Stimulated activated CD4-positive, alpha-beta T cell treated with anti-CD3 and anti-CD28 coated beads, Interleukin-1b, Interleukin-23, amount 100 ng/mL, for 24 hours (primary cell): ENCODE data around the gene SCART1.
"Not testable (repeated sequence)": the region's sequence is repeated elsewhere in the genome, so short reads cannot be mapped to it uniquely, and the experiment has no call there.

Experiments
- DNase-seq, 4 experiments: peaks; one replicate each; pipeline ENCODE4 v3.0.0-alpha.2; 2020; ENCODE audit warnings: low read depth in 4 of 4, low spot score in 1 of 4

The SCART1 gene

GRCh38 chr10:133453516-133454203 lies at the start of gene SCART1:
Gene SCART1 (plus strand): TSS chr10:133453945. CDS start chr10:133453998, 53 bp downstream.
- DNase-seq: no peak

- no peak for DNase-seq
Observed at GRCh38 chr10:133405272-133405671, 48.5 kb upstream of the SCART1 start.

GRCh38 chr10:133405844-133406527 lies 47.8 kb upstream of the SCART1 start:
- DNase-seq: no peak

- DNase-seq: no peak
Observed at GRCh38 chr10:133411523-133412380, 42.0 kb upstream of the SCART1 start.

- no peak for DNase-seq
Observed at GRCh38 chr10:133412381-133412711, 41.4 kb upstream of the SCART1 start.

DNA sequence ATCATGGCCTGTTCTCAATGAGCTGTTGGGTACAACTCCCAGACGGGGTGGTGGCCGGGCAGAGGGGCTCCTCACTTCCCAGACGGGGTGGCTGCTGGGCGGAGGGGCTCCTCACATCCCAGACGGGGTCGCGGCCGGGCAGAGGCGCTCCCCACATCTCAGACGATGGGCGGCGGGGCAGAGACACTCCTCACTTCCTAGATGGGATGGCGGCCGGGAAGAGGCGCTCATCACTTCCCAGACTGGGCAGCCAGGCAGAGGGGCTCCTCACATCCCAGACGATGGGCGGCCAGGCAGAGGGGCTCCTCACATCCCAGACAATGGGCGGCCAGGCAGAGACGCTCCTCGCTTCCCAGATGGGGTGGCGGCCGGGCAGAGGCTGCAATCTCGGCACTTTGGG lies 39.3 kb upstream of the SCART1 start:
- not testable (repeated sequence) for DNase-seq

DNA sequence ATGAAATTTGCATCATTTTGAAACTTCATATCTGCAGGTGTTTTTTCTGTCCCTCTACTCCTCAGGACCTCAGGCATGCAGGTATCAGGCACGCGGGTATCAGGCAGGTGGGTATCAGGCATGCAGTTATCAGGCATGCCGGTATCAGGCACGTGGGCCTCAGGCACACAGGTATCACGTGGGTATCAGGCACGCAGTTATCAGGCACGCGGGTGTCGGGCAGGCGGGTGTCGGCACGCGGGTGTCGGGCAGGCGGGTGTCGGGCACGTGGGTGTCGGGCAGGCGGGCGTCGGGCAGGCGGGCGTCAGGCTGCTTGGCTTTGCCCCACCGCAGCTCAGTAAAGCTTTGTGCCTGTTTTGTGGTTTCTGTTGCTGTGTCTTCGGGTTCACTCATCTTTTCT lies 38.0 kb upstream of the SCART1 start:
- DNase-seq: no peak

DNA sequence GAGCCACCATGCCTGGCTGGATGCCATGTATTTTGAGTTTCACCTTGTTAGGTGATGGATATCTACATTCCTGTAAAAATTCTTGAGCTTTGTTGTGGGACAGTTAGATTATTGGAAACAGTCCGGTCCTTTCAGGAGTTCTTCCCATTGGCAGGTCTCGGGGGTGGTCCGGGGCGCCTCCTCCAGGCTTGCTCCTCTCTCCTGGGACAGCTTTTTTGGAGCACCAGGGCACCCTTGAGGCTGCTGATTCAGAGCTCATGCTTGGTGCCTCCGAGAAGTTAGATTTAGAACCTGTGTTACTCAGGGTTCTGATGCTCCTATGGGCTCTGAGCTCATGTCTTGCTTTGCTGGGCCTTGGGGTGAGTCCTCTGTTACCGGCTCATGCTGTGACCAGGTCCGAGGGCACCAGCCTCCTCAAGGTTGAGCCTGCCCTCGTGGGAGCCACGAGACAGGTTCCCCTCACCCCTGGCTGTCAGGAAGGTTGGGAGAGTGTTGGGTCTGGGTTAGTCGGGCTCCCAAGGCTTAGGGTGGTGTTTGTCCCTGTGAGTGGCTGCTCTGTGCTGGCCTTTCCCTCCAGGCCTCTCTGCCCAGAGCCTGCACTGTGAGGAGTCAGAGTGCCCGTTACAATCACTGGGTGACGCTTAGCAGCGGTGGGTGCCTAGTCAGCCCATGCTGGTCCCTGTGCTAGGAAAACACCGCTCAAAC lies 35.3 kb upstream of the SCART1 start:
- DNase-seq: no peak

DNA sequence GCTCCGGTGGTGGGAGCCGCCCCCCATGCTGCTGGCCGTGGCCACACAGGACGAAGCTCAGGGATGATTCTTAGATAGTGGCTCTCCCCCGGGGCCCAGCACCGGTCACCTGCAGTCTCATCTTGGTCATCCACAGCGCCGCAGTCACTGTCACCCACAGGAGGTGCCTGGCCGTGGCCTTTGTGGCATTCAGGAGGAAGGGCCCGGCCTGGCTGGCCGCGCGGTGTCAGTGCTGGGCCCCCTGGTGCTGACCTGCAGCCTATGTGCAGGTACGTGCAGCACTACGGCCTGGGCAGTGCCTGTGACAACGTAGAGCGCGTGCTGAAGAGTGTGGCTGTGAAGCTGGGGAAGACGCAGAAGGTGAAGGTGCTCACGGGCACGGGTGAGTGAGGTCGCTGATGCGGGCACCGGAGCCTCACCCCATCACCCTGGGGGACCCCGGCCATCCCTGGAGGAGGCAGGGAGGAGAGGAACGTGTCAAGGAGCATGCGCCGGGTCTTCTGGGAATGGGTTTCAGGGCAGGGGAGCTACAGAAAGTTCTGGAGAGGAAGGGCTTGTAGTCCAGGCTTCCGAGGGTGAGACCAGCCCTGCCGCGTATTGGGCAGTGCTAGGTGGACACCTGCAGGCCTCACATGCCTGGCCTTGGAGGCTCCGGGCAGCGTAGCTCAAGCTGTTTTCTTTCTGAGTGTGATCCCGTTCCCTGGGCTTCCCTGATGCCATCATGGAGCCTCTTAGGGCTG lies 34.4 kb upstream of the SCART1 start:
- no peak for DNase-seq

GRCh38 chr10:133420028-133420427 lies 33.7 kb upstream of the SCART1 start:
- no peak for DNase-seq

- DNase-seq: no peak
Observed at GRCh38 chr10:133420579-133420978, 33.2 kb upstream of the SCART1 start.

DNA sequence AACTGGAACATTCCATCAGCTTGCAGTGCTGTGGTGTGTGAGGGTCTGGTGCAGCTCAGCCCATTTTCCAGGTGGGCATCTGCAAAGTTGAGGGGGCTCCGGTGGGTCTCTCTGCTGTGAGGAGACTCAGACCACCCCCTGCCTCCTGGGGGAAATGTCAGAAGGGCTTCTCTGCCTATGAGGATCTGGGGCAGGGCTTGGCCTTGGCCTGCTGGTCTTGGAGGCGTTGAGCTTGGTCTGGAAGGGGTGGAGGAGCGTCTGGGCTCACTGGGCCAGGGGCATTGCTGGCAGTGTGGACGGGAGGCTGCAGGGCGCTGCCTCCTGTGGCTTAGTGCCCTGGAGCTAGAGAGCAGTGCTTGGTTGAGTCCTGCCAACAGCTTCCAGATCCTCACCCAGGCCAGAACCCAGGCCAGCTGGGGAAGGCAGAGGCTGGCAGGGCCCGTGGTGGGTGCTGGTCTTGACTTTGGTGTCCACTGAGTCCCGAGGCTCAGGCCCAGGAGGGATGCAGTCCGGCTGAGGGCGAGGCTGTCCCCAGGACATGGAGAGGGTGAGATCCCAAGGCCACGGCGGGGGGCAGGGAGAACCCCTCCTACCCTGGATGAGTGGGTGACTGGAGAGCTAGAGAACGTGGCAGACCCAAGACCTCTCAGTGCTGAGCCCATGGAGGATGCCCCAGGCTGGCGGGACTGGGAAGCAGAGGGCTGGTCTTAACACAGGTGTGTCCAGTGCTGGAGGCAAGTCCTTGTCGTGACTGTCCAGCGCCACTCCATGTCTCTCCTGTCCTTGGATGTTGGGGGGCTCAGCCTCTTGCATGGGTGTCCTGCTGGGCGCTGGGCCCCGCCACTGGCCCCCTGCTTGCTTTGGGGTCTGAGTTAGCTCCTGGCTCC lies 32.2 kb upstream of the SCART1 start:
- no peak for DNase-seq

DNA sequence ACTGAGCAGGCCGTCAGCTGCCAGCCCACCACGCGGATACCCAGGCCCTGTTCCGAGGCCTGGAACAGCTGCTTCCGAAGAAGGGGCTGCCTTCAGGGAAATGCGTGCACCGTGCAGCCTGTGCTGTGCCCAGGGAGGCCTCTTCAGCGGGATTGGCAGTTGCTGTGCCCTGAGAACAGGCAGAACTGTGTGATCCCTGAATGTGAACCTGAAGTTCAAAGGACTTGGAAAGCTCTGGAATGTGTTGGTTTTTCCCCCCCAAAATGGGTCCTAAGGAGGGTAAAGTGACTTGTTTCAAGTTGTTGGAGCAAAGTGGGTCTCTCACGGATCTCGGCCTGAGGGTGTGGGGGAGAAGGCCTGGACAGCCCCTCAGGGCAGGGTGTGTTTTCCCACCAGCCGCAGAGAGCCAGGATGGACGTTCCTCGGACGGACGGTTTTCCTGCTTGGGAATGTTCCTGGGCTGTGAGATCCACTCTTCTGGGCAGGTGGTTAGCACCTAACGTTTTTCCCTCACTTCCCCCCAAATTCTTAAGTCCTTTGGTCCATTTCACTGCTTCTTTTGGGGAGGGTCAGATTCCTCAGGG lies 31.4 kb upstream of the SCART1 start:
- DNase-seq: no peak

DNA sequence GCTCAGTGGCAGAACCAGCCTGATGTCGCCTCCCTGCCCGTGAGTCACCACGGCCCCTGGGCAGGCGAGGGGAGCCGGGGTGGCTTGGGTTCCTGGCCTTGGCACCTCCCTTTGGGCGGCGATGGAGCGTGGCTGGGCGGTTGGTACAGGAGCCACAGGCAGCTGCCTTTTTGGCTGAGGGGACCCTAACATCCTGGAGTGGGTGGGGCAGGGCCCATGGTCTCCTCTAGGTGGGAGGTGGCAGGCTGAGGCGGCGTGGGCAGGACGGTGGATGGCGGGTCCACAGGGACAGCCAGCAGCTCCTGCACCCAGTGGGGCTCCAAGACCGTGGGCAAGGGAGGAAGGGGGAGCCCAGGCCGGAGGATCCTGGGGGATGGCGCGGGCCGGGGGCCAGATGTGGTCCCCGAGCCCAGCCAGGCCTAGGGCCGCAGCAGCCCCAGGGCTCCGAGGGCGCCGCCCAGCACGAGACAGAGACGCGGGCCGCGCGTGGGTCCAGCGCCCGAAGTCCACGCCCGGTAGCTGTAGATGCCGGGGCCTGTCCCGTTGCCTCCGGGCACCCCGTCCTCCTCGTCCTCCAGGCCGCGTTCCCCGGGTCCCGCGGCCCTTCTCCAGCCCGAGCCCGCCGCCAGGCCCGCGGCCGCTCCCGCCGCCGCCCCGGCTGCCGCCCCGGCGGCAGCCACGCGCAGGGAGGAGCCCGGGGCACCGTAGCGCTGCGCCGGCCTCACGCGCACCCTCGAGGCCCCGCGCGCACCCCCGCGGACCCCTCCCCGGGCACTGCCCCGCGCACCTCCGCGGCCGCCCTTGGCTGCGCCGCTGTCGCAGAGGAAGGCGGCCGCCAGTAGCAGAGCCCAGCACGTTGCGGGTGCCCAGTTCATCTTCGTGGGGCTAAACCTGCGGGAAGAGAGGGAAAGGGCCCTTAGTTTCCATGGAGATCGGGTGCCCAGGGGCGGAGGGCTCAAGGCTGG lies 30.7 kb upstream of the SCART1 start:
- no peak for DNase-seq

DNA sequence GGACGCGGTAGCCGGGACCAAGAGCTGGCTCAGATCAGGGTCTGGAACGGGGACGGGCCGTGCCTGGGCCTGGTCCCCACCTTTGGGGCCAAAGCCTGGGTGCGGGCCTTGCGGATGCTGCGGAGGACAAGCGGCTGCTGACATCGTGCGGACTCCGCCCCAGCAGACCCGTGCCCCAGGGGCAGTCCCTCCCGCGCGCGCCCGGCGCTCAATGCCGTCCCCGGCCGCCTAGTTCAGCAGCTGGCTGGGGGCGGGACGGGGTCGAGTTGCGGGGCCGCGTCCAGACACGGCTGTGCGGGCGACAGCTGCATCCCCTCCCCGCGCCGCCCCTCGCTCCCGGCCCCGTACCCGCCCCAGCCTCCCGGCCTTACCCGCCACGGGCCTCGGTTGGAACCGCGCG lies 29.6 kb upstream of the SCART1 start:
- DNase-seq: not testable (repeated sequence)

GRCh38 chr10:133424601-133425000 lies 29.1 kb upstream of the SCART1 start, which contains the start of gene SPRN:
Gene SPRN (minus strand): TSS chr10:133424625. CDS start chr10:133423681, 944 bp downstream.
- DNase-seq: not testable (repeated sequence)

DNA sequence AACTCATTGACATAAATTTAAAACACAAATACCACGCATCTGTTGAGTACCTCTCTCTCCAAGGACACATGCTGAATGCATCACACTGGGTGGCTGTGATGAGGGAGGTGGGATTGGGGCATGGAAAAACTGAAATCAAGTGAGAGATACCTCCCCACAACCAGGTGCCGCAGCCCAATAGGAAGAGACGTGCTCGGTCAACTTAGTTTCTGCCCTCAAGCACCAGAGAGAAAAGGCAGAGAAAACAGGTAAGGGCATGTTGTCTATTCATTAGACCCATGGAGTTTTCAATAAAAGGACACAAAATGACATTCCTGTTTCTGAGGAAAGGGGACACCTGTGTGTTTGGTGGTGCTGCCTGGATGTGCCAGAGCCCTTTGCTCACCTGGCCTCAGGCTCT lies 24.2 kb upstream of the SCART1 start:
- not testable (repeated sequence) for DNase-seq
